Prostate gland (tissue), 2 donors: ENCODE data around the gene SAXO2.
"Not testable (repeated sequence)": the region's sequence is repeated elsewhere in the genome, so short reads cannot be mapped to it uniquely, and the experiment has no call there.

ENCODE experiments used
- POLR2A ChIP-seq: fragments of 450-650 bp; IDR thresholded peaks from one replicate; pipeline ENCODE4 v1.6.1; 2016; ENCODE audit warnings: antibody characterized with exemption, mild to moderate bottlenecking
- TF ChIP-seq, protein P1 (sequence below), 4 experiments: fragments of 200-600 bp in 2 of 4; fragments of 450-650 bp in 2 of 4; sonication (generic) in 2 of 4; IDR thresholded peaks; 1 replicate in 3 of 4; 2 replicates in 1 of 4; pipeline ENCODE4 v1.5.1; 2016 to 2019; ENCODE audit warnings: antibody characterized with exemption in 4 of 4, mild to moderate bottlenecking in 2 of 4, moderate library complexity in 2 of 4

GRCh38 chr15:82313951-82314768, 51.5 kb downstream of the SAXO2 start:
- TF ChIP-seq, protein P1, sequence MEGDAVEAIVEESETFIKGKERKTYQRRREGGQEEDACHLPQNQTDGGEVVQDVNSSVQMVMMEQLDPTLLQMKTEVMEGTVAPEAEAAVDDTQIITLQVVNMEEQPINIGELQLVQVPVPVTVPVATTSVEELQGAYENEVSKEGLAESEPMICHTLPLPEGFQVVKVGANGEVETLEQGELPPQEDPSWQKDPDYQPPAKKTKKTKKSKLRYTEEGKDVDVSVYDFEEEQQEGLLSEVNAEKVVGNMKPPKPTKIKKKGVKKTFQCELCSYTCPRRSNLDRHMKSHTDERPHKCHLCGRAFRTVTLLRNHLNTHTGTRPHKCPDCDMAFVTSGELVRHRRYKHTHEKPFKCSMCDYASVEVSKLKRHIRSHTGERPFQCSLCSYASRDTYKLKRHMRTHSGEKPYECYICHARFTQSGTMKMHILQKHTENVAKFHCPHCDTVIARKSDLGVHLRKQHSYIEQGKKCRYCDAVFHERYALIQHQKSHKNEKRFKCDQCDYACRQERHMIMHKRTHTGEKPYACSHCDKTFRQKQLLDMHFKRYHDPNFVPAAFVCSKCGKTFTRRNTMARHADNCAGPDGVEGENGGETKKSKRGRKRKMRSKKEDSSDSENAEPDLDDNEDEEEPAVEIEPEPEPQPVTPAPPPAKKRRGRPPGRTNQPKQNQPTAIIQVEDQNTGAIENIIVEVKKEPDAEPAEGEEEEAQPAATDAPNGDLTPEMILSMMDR (IDR thresholded peaks at IDR 0.05), result not testable (repeated sequence)
- not testable (repeated sequence) for TF ChIP-seq POLR2A
